ENCODE results near the gene NF2. TPM values are rescaled to one million over a fixed set of nuclear protein-coding genes. Genes with fewer than 3 reads are reported as not detected.

NF2 gene
- total RNA-seq, 1 donor: 65.9 TPM

DNA sequence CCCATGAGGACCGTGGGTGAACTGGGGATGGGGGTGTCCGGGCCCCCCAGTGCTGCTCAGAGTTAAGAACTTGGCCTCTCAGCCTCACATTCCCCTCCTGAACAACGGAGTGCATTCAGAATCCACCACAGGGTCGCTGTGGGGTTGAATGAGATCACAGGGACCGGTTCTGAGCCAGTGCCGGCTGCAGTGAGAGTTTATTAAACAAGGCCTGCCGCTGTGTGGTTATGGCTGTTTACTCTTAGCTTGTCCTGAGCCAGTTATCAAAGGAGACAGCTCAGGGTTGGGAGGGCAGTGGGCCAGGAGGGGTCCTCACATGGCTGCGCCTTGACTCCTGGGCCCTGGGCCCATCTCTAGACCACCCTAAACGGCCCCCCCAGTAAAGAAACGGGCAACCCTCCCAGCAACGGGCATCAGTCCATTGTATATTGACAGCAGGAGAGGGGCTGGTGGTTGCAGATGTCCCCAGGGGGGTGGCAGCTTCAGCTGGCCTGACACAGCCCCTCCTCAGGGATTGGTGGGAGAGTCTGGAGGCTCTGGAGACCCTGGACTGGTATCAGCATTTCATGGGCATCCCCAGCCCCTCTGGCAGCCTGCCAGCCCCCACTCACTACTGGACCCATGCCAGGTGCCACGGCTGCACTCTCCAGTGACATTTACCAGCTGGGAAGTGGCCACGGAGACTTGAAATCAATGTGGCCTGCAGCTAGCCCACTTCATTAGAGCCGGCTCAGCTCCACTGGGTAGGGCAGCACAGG, 101.3 kb downstream of the NF2 start:
- TF ChIP-seq, protein P1, sequence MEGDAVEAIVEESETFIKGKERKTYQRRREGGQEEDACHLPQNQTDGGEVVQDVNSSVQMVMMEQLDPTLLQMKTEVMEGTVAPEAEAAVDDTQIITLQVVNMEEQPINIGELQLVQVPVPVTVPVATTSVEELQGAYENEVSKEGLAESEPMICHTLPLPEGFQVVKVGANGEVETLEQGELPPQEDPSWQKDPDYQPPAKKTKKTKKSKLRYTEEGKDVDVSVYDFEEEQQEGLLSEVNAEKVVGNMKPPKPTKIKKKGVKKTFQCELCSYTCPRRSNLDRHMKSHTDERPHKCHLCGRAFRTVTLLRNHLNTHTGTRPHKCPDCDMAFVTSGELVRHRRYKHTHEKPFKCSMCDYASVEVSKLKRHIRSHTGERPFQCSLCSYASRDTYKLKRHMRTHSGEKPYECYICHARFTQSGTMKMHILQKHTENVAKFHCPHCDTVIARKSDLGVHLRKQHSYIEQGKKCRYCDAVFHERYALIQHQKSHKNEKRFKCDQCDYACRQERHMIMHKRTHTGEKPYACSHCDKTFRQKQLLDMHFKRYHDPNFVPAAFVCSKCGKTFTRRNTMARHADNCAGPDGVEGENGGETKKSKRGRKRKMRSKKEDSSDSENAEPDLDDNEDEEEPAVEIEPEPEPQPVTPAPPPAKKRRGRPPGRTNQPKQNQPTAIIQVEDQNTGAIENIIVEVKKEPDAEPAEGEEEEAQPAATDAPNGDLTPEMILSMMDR (IDR thresholded peaks at IDR 0.05; ENCODE audit: insufficient read depth, low read length): no peak
- H3K4me3 ChIP-seq (ENCODE audit: low read depth, low read length): no peak overlapping the region
- peak; percentile 24 for DNase-seq (ENCODE audit: low read depth)

DNA sequence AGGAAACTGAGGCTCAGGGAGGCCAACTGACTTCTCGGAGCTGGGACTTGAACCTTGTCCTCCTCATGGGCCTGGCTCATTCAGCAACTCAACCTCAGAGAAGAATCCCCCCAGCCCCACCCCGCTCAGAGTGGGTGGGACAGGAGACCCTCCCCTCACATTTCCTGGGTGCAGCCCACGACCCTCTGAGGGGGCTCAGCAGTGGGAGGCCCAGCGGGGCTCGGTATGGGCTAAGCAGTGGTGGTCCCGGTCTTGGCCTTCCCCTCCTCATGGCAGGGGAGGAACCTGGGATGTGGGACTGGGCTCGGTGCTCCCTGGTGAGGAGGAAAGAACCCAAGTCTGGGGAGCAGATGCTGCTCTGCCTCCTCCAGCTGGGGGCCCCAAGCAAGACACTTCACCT, 102.2 kb downstream of the NF2 start:
- H3K4me3 ChIP-seq (ENCODE audit: low read depth, low read length): no peak overlapping the region
- TF ChIP-seq, protein P1 (IDR thresholded peaks at IDR 0.05; ENCODE audit: insufficient read depth, low read length): no peak
- DNase-seq (ENCODE audit: low read depth): no peak

DNA sequence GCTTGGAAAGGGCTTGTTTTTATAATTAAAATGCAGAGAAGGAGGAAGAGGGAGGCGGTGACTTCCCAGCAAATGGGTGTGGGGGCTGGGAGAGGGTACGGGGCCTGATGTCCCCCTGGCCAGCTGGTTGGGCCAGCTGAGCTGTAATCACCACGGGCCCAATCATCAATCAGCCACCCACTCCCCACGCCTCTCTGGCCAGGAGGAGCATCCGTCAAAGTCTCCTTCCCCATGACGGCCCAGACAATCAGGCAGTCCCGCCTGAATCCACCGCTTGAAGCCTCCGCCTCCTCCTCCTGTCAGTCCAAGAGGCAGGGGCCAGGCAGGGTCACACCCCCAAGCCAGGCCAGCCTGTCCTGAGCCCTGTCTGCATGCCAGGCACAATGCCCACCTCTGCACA, 103.1 kb downstream of the NF2 start:
- H3K4me3 ChIP-seq (ENCODE audit: low read depth, low read length): no peak overlapping the region
- DNase-seq (ENCODE audit: low read depth): no peak
- TF ChIP-seq, protein P1 (IDR thresholded peaks at IDR 0.05; ENCODE audit: insufficient read depth, low read length): no peak

DNA sequence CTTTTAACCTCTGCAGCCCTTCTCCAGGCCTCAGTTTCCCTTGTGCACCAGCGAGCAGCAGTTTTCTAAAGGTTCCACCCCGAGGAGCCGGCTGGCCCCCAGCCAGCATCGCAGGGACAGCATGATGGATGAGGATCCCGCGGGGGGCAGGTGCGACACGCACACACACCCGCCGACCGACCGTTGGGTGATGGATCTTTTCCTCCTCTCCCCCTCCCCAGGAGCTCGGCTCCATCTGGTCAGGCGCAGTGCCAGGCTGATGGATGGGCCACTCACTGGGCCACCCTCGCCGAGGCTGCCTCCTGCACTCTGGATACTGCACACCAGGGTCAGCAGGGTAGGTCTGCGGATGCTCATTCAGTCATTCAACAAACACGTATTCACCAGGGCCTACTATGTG, 103.6 kb downstream of the NF2 start:
- H3K4me3 ChIP-seq (ENCODE audit: low read depth, low read length): no peak overlapping the region
- no peak for DNase-seq (ENCODE audit: low read depth)
- TF ChIP-seq, protein P1 (IDR thresholded peaks at IDR 0.05; ENCODE audit: insufficient read depth, low read length): no peak

DNA sequence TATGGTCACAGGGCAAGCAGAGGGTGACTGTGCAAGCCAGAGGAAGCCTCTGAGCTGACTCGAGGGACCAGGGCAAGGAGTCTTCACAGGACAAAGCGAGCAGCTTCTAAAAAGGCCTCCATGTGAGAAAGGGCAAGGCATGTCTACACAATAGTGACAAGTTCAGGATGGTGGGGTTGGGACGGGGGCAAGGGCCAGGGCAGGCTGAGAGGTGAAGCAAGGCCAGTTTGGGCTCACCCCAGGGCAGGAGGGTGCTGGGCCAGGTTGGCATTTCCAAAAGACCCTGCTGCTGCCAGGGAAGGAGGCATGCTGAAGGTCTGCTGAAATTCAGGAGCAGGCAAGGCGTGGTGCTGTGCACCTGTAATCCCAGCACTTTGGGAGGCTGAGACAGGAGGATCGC, 104.0 kb downstream of the NF2 start:
- H3K4me3 ChIP-seq (ENCODE audit: low read depth, low read length): no peak overlapping the region
- DNase-seq (ENCODE audit: low read depth): no peak
- TF ChIP-seq, protein P1 (IDR thresholded peaks at IDR 0.05; ENCODE audit: insufficient read depth, low read length): no peak

DNA sequence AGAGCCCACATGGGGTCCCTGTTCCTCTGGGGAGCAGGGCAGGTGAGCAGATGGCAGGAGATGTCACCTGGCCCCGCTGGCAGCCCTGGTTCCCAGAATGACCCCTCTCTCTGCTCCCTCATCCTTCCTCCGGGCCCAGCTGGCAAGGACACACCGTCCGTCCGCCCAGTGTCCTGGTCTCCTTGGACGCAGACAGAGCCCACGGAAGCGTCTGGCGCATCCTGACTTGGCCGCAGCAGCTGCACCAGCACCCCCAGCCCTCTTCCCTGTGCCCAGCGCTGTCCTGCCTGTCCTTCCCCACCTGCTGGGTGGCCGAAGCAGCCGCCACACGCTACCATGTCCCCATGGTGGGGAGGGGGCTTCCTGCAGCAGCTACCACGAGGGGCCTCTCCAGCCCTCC, 106.8 kb downstream of the NF2 start:
- H3K4me3 ChIP-seq (ENCODE audit: low read depth, low read length): no peak overlapping the region
- TF ChIP-seq, protein P1 (IDR thresholded peaks at IDR 0.05; ENCODE audit: insufficient read depth, low read length): no peak
- no peak for DNase-seq (ENCODE audit: low read depth)
